Suprapubic skin (tissue), 4 donors: ENCODE data around the gene UPF1. TPM values are rescaled to one million over a fixed set of nuclear protein-coding genes. Genes with fewer than 3 reads are reported as not detected.

ENCODE experiments used
- DNase-seq, 2 donors: peaks; one replicate each; pipeline ENCODE4 v3.0.0-alpha.2; 2019; ENCODE audit warnings: low spot score in 2 of 2
- H3K27ac ChIP-seq: fragments of 200-600 bp; sonication (generic); one replicate; pipeline ENCODE4 v1.5.1; 2019
- H3K27me3 ChIP-seq: fragments of 200-600 bp; sonication (generic); one replicate; pipeline ENCODE4 v1.5.1; 2019
- H3K36me3 ChIP-seq: fragments of 200-600 bp; sonication (generic); one replicate; pipeline ENCODE4 v1.5.1; 2019
- H3K4me1 ChIP-seq: fragments of 200-600 bp; sonication (generic); one replicate; pipeline ENCODE4 v1.5.1; 2019
- H3K4me3 ChIP-seq: fragments of 200-600 bp; sonication (generic); one replicate; pipeline ENCODE4 v1.5.1; 2019; ENCODE audit warnings: mild to moderate bottlenecking
- H3K9me3 ChIP-seq: fragments of 200-600 bp; sonication (generic); one replicate; pipeline ENCODE4 v1.5.1; 2019
- CTCF ChIP-seq, 2 donors: fragments of 200-600 bp in 1 of 2; fragments of 450-650 bp in 1 of 2; sonication (generic) in 1 of 2; IDR thresholded peaks; one replicate each; pipeline ENCODE4 v1.5.1; 2016 to 2019; ENCODE audit warnings: antibody characterized with exemption in 2 of 2, mild to moderate bottlenecking in 1 of 2, moderate library complexity in 1 of 2
- EP300 ChIP-seq: sonication (generic); formaldehyde crosslinking; IDR thresholded peaks from one replicate; pipeline ENCODE4 v1.6.1; 2017; ENCODE audit warnings: antibody characterized with exemption
- POLR2A ChIP-seq, 2 donors: fragments of 450-650 bp; IDR thresholded peaks; one replicate each; pipeline ENCODE4 v1.6.1; 2017; ENCODE audit warnings: antibody characterized with exemption in 2 of 2, mild to moderate bottlenecking in 2 of 2, moderate library complexity in 2 of 2
- POLR2AphosphoS5 ChIP-seq, 3 donors: sonication (generic); formaldehyde crosslinking; IDR thresholded peaks; one replicate each; pipeline ENCODE4 v1.6.1; 2017; ENCODE audit warnings: antibody characterized with exemption in 3 of 3
- WGBS: methylation state at CpG from one replicate; pipeline ENCODE4 v1.1.5; 2018; 5-methylcytosine and 5-hydroxymethylcytosine counted together
- total RNA-seq, 4 donors: library from RNA; depleted of rRNA; stranded (reverse); fragments of >200 nt; gene quantifications; one replicate each; pipeline ENCODE4 v1.1.0, GENCODE V29; 2016

Gene UPF1
- total RNA-seq, 4 donors from 2014 or later: 74.7 to 160 (median 99.2) TPM

DNA sequence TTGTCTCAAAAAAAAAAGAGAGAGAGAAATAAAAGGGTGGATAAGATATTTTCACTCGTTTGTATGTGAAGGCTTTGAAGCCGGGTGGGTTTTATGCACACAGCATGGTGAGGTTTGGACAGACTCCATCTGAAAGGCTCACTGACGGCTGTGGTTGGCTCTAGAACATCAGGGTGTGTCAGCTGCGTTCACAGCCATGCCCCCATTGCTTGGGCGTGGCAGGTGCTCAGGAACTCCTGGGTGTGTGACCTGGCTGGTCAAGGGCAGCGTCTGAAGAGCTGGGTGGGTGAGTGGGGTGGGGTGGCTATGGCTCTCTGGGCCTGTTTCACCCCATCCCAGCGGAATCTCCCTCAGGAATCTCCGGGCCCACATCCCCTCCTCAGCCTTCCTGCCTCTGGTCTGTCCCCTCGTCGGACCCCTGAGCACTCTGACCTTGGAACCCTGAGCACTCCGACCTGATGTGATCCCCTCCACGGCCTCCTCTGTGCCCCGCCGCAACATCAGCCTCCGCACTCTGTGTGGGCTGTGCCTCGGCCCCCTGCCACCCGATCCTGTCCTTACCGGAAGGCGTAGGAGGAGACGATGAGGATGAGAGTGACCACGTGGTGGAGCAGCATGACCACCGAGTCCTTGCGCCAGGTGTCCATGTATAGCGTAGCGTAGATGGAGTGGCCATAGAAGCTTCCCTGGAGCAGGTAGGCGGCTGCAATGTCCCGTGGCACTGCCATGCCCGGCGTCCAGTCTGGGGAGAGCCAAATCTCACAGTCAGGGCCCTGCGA, 52.0 kb downstream of the UPF1 start:
- Histone ChIP-seq H3K4me1 (no peaks in the 10 kb centered on the region), H3K27ac (no peak overlapping the region), H3K36me3 (no peaks in the 10 kb centered on the region), H3K4me3 (no peak overlapping the region), H3K9me3 (no peaks in the 10 kb centered on the region), H3K27me3 (no peaks in the 10 kb centered on the region)
- 82% methylated on average over 30 of the region's 30 CpGs for WGBS
- DNase-seq: peak in 1 of 2 donors; percentile 46
- TF ChIP-seq POLR2A (IDR thresholded peaks at IDR 0.05): no peak
- TF ChIP-seq POLR2AphosphoS5 (IDR thresholded peaks at IDR 0.05): no peak
- TF ChIP-seq CTCF (IDR thresholded peaks at IDR 0.05): no peak
- TF ChIP-seq EP300: no peak

- no peaks in the 10 kb centered on the region for H3K27me3 ChIP-seq
- WGBS: 93% methylated on average over 4 of the region's 4 CpGs
Observed at GRCh38 chr19:18886972-18887371, 55.2 kb downstream of the UPF1 start.

DNA sequence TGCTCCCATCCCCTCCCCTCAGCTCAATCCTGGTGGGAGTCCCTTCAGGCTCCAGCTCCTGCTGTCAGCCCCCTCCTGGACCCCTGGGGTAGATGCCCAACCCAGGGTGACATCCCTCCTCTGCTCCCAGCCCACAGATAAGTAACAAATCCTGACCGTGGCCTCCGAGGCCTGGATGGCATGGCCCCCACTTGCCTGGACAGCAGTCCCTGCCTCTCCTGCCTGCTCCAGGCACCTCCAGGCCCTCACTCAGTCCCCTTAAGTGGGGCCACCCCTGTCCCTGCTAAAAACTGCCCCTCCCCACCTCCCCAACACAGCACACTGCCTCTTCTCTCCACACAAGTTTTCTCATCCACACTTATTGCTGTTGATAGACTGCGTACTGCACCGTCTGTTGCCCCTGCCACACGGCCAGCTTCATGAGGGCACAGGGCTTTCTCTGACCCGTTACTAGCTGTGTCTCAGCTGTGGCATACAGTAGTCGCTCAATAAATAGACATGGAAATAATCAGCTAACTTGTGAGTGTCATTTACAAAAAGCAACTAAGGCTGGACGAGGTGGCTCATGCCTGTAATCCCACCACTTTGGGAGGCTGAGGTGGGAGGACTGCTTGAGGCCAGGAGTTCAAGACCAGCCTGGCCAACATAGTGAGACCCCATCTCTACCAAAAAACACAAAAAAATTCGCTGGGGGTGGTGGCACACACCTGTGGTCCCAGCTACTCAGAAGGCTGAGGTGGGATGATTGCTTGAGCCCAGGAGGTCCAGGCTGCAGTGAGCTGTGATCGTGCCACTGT, 58.4 kb downstream of the UPF1 start:
- peaks cover 16% of the 10 kb centered on the region for H3K27me3 ChIP-seq
- no peaks in the 10 kb centered on the region for H3K36me3 ChIP-seq
- no peak for DNase-seq
- 80% methylated on average over 10 of the region's 10 CpGs for WGBS
- H3K27ac ChIP-seq: no peak overlapping the region
- H3K4me1 ChIP-seq: peaks cover 12% of the 10 kb centered on the region
- H3K9me3 ChIP-seq: no peaks in the 10 kb centered on the region
- H3K4me3 ChIP-seq: no peak overlapping the region
- TF ChIP-seq POLR2AphosphoS5 (IDR thresholded peaks at IDR 0.05) (no peak), EP300 (no peak), CTCF (IDR thresholded peaks at IDR 0.05) (no peak), POLR2A (IDR thresholded peaks at IDR 0.05) (no peak)

More at GRCh38 chr19:18886972-18887371, 55.2 kb downstream of the UPF1 start:
- H3K4me3 ChIP-seq: no peak overlapping the region
- no peaks in the 10 kb centered on the region for H3K4me1 ChIP-seq
- H3K27ac ChIP-seq: no peak overlapping the region
- H3K9me3 ChIP-seq: no peaks in the 10 kb centered on the region
- no peak for DNase-seq
- H3K36me3 ChIP-seq: no peaks in the 10 kb centered on the region
- TF ChIP-seq CTCF (IDR thresholded peaks at IDR 0.05) (no peak), POLR2A (IDR thresholded peaks at IDR 0.05) (no peak), POLR2AphosphoS5 (IDR thresholded peaks at IDR 0.05) (no peak), EP300 (no peak)

- Histone ChIP-seq H3K9me3 (no peaks in the 10 kb centered on the region), H3K4me3 (no peak overlapping the region), H3K27me3 (peaks cover 35% of the 10 kb centered on the region), H3K27ac (no peak overlapping the region), H3K36me3 (peaks cover under 1% of the 10 kb centered on the region), H3K4me1 (peaks cover 26% of the 10 kb centered on the region)
- WGBS: 58% methylated on average over 18 of the region's 18 CpGs
- no peak for DNase-seq
- TF ChIP-seq CTCF (IDR thresholded peaks at IDR 0.05) (no peak), POLR2AphosphoS5 (IDR thresholded peaks at IDR 0.05) (no peak), POLR2A (IDR thresholded peaks at IDR 0.05) (no peak), EP300 (no peak)
Observed at GRCh38 chr19:18893587-18894253, 62.0 kb downstream of the UPF1 start.
